Activated naive CD8-positive, alpha-beta T cell treated with anti-CD3 and anti-CD28 coated beads, Interleukin-2, amount 50 U/mL, for 24 hours (primary cell): Measurements from ENCODE around the gene RBMS2.

Experiments used
- ATAC-seq: fragments of 150-1000 bp; cut with Tn5 transposase; one replicate; pipeline ENCODE4 v1.10.0; 2021
- DNase-seq: peaks from one replicate; pipeline ENCODE4 v3.0.0; 2021
- H3K27ac Mint-ChIP-seq: one replicate; pipeline ENCODE4 v1.8.0; 2021; ENCODE audit warnings: mild to moderate bottlenecking, mixed read lengths
- H3K27me3 Mint-ChIP-seq: one replicate; pipeline ENCODE4 v1.8.0; 2021; ENCODE audit warnings: mixed read lengths
- H3K36me3 Mint-ChIP-seq: one replicate; pipeline ENCODE4 v1.8.0; 2021; ENCODE audit warnings: low read depth, mixed read lengths
- H3K4me1 Mint-ChIP-seq: one replicate; pipeline ENCODE4 v1.8.0; 2021; ENCODE audit warnings: mixed read lengths
- H3K4me3 Mint-ChIP-seq: one replicate; pipeline ENCODE4 v1.8.0; 2021; ENCODE audit warnings: mild to moderate bottlenecking, moderate library complexity, mixed read lengths
- H3K9me3 Mint-ChIP-seq: one replicate; pipeline ENCODE4 v1.8.0; 2021; ENCODE audit warnings: mixed read lengths

Gene RBMS2

DNA sequence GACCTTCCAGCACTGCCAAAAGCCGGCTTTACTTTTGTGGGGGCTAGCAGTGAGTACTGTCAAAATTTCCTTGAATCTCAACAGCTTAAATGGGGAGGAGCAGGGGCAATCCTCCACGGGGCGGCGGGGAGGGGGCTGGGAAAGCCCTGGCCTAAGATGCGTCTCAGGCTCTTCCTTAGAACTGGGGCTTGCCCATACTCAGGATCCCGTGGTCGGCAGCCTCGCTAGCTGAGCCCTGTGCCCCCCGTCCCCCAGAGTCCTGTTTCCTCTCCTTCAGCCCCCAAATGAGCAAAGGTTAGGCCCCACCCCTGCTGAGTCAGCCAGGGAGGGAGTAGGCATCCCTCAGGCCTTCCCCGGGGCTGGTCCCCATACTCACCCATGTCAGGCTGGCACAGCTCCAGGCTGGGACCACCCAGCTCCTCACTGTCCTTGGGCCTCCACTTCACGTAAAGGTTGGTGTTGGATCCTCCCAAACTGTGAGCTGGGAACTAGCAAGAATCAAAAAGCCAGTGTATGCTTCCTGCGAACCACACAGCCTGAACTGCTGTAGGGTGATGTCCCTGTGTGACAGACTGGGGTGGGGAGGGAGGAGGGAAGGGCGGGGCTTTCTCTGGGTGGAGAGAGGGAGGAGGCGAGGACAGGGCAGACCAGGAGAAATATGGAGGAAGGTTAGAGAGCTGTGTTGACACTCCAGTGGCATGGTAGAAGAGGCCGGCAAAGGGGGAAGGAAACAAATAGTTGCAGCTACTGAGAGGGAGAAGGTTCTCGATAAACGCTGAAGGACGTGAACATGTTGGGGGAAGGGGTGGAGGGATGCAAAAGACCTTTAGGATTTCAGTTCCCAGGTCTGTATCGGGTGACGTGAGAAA is 114.4 kb downstream of the RBMS2 start:
- peaks cover 77% of the 10 kb centered on the region for H3K4me1 Mint-ChIP-seq
- DNase-seq = peak; percentile 86
- H3K4me3 Mint-ChIP-seq = peak overlapping the region; percentile 89
- H3K36me3 Mint-ChIP-seq = peaks cover 30% of the 10 kb centered on the region
- no peaks in the 10 kb centered on the region for H3K27me3 Mint-ChIP-seq
- H3K9me3 Mint-ChIP-seq = no peaks in the 10 kb centered on the region
- H3K27ac Mint-ChIP-seq = peak overlapping the region; percentile 88
- peak; percentile 76 for ATAC-seq

DNA sequence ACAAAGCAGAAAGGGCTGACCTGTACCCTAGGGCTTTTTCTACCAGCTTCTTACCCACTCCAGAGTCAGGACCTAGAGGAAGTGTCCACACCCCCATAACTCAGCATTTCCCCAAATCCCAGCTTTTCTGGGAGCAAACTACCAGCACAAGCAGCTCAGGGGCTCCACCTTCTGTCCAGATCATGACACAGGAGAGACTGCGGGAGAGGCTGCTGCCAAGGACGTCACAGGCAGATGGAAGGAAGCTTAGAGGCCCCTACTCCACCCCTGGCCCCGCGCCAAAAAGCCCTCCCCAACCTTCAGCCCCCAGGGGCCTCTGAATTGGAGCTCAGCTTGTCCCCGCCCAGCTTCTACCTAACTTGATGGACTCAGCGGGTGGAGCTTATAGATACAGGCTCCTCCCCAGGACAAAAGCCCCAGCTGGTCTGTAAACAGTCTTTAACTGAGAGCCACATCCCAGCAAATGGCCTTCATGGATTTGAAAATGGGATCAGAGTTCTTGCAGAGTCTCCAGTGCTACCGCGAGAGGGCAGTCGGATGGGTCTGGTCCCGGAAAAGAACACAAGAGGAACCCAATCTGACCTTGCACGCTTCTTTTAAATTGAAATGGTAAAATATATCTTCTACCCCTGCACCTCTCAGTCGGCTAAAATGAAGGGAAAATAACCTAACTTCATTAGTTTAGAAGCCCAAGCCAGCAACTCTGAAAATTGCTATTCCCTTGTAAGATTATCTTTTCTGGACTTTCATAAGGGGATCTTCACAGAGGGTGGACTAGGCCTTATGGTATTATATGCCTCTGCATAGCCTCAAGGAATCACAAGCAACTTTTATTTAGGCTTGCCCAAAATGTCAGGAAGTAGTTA is 115.3 kb downstream of the RBMS2 start:
- Mint-ChIP-seq H3K4me3 (peak overlapping the region; percentile 89), H3K4me1 (peaks cover 71% of the 10 kb centered on the region), H3K9me3 (no peaks in the 10 kb centered on the region), H3K27ac (peak overlapping the region; percentile 88), H3K27me3 (no peaks in the 10 kb centered on the region), H3K36me3 (peaks cover 34% of the 10 kb centered on the region)
- DNase-seq = peak; percentile 97
- peak; percentile 71 for ATAC-seq

DNA sequence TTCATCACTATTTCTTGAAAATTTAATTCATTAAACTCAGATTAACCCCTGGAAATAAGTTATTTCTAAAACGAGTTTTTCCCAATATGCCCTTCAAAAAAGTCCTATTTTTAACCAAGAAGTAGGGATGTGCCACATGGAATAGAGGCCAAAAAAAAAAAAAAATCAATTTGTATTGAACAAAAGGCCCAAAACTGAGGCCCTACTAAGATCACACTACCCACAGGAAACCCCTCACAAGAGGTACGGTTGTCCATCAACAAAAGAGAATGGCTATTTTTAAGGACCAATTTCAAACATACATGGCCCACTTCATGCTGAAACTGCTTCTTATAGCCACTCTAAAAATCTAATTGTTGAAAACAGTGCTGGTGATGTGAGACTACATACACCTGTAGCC is 116.0 kb downstream of the RBMS2 start:
- peak overlapping the region; percentile 11 for H3K4me3 Mint-ChIP-seq
- ATAC-seq (no peak), DNase-seq (no peak)
- H3K9me3 Mint-ChIP-seq = no peaks in the 10 kb centered on the region
- H3K4me1 Mint-ChIP-seq = peaks cover 71% of the 10 kb centered on the region
- peak overlapping the region; percentile 88 for H3K27ac Mint-ChIP-seq
- no peaks in the 10 kb centered on the region for H3K27me3 Mint-ChIP-seq
- H3K36me3 Mint-ChIP-seq = peaks cover 42% of the 10 kb centered on the region

DNA sequence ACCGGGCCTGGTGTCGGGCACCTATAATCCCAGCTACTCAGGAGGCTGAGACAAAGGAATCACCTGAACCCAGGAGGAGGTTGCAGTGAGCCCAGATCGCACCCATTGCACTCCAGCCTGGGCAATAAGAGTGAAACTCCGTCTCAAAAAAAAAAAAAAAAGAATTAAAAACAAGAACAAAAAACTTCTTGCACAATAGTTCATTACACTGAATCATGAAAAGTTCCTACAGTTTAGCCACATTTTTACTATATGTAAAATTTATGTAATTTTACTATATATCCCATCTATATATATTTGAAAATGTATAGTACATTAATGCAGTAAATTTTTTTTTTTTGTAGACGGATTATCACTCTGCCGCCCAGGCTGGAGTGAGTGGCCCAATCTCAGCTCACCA is 119.6 kb downstream of the RBMS2 start:
- DNase-seq = no peak
- ATAC-seq = no peak
- Mint-ChIP-seq H3K27ac (no peak overlapping the region), H3K27me3 (peaks cover 2% of the 10 kb centered on the region), H3K9me3 (no peaks in the 10 kb centered on the region), H3K4me1 (peaks cover 66% of the 10 kb centered on the region), H3K4me3 (no peak overlapping the region), H3K36me3 (peaks cover 75% of the 10 kb centered on the region)

DNA sequence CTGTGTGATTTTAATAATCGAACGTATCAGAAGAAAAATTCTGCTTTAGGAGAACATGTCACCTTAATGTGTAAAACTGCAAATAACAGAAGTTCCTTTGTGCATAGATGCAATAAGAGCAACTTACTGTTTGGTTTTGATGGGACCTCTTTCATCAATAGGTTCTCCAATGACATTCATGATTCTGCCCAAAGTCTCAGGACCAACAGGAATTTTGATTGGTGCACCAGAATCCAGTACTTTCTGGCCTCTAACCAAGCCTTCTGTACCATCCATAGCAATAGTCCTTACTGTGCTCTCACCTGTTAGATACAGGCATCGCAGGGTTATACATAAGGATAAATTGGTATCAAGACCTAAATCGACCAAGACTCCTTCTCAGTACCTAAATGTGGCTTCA is 123.0 kb downstream of the RBMS2 start:
- peaks cover 44% of the 10 kb centered on the region for H3K4me1 Mint-ChIP-seq
- H3K9me3 Mint-ChIP-seq = no peaks in the 10 kb centered on the region
- peak overlapping the region; percentile 94 for H3K4me3 Mint-ChIP-seq
- H3K36me3 Mint-ChIP-seq = peaks cover 54% of the 10 kb centered on the region
- peaks cover 2% of the 10 kb centered on the region for H3K27me3 Mint-ChIP-seq
- ATAC-seq (no peak), DNase-seq (no peak)
- H3K27ac Mint-ChIP-seq = peak overlapping the region; percentile 95

DNA sequence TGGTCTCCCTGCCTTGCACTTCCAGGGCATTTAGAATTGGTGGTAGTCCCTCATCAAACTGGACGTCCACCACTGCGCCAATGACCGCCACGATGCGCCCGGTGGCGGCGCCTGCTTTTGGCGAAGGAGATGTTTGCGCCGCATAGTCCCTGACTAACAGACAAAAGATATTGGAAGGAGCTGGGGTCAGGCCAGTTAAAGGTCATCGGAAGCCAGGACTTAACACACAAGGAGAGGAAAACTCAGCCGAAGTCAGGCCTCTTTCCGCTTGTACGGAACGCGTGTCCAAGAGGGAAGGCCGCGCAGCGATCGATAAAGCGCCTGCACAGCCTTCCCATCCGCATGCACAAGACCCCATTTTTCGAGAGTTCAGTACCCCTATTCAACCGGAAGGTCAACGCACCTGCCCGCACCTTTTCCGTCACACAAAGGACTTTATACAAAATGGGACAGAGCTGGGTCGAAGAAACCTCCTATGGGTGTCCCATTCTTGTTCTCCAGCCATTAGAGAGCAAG is 123.6 kb downstream of the RBMS2 start:
- DNase-seq (no peak), ATAC-seq (no peak)
- peaks cover 49% of the 10 kb centered on the region for H3K36me3 Mint-ChIP-seq
- peaks cover 2% of the 10 kb centered on the region for H3K27me3 Mint-ChIP-seq
- H3K9me3 Mint-ChIP-seq = no peaks in the 10 kb centered on the region
- peak overlapping the region; percentile 95 for H3K27ac Mint-ChIP-seq
- peak overlapping the region; percentile 94 for H3K4me3 Mint-ChIP-seq
- peaks cover 41% of the 10 kb centered on the region for H3K4me1 Mint-ChIP-seq
